GM18499 (cell line): ENCODE results near the gene HTR4.

Experiments
- ATAC-seq: cut with Tn5 transposase; IDR thresholded peaks from one replicate; pipeline ENCODE4 v1.9.1; 2021; ENCODE audit warnings: moderate number of reproducible peaks; ENCODE audit not compliant: insufficient read depth, unreplicated experiment

The HTR4 gene

DNA sequence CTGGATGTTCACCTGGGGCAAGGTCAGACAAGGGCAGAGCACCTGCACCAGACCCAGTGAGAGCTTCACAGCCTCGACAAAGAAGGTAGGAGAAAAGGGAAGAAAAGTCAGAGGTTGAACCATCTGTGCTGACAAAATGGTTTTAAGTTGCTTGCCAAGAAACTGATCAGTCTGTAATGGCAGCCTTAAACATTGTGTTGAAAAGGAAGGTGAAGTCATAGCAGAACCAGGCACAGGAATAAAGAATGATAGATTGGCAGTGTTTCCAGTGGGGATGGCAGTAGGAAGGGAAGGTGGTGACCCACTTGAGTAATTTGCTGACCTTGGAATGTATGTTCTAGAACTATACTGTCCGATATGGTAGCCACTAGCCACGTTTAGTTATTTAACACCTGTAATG is 34.2 kb downstream of the HTR4 start:
- no peak for ATAC-seq

DNA sequence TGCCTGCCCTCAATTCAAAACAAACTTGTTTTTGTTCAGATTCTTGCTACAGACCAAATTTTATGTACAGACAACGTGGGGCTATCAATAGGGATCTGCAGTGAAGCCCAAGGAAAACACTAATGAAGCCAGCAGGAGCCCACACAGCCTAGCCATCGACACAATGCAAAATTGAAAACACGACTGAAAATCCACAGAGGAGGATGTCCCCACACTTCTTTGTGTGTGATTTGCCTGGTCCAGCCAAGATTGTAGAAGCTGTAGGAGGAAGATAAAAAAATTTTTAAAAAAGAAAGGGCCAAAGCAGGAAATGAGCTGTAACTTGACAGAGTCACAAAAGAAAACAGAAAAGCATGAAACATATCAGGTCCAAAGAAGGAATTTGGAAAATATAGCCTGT is 34.8 kb downstream of the HTR4 start:
- no peak for ATAC-seq

DNA sequence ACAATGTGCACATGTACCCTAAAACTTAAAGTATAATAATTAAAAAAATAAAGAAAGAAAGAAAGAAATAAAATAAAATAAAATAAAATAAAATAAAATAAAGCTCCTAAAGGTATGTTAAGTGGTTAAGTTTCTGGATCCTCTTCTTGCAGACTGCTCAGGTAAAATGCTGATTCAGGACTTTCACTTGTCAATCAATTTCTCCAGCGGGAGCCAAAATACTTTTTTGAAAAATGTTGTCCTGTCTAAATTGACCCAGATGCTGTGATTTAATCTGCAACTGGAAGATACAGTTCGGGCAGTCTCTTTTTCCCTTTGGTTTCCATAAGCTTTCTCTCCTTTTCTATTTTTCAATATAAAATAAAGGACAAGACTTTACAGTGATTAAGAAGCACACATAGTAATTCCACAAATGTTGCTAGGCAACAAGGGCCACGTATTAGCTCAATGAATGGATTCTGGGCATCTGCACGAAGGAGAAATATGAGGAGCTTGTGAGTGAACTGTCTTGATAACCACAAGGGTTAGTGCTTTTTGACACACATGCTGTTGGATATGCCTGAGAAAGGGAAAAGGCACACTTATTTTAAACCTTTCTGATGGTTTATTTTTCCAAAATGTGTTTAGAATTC is 38.6 kb downstream of the HTR4 start:
- ATAC-seq: no peak

DNA sequence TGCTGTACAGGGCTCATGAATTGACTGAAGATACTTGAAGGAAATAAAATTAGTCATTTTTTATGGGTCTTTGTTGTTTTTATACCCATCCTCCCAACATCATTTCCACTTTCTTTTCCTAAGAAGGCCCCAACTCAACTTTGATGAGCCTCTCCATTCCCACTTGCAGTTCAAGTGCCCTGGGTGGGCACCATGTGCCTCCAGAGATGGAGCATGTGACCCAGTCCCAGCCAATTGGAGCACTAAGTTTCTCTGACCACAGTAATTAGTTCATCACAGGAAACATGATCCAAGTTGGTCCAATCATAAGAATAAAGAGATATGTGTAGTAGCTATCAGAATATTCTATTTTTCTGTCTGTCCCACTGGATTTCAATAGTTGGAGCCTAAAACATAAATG is 46.9 kb downstream of the HTR4 start:
- no peak for ATAC-seq

DNA sequence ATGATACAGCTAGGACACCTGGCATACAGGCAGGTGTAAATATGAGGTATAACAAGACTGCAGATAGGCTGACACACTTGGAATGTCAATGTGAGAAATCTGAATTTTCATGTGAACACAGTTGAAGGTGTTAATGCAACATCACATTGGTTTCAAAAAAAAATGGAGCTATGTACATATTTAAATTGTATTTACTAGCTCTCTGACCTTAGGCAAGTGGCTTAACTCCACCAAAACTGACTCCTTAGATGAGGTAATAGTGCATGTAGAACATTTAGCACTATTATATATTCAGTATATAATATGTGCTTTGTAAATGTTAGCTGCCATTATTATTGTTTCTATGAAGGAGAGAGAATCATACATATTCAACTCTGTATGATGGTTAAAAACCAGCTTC is 48.0 kb downstream of the HTR4 start:
- ATAC-seq: no peak

DNA sequence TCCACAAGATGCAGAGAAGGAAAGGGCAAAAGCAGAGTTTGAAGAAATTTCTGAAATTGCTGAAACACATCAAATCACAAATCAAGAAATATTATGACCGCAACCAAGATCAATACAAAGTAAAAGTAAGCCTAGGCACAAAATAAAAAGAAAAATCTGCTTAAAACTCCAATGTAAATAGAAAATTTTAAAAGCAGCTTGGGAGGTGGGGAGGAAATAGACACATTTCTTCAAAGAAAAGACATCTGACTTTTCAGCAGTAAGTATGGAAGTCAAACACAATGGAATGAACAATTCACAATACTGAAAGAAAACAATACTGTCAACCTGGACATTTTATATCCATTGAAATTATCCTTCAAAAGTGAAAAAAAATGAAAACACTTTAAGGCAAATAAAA is 55.1 kb downstream of the HTR4 start:
- ATAC-seq: no peak

DNA sequence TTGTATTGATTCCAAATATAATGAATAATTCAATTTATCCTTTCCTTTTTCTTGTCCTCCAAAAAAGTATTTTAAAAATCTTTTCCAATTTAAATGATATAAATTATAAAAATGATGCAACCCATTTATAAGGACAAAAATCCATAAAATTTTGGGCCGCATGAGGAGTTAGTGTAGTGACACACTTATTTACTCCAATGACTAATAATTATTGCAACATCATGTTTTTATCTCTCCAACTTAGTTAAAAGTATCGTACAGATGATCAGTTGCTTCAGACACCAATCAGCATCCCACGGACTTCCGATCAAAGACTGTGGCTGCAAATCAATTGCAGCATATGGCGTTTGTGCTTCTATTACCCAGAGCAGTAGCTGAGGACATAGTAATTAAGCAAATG is 58.6 kb downstream of the HTR4 start:
- no peak for ATAC-seq

DNA sequence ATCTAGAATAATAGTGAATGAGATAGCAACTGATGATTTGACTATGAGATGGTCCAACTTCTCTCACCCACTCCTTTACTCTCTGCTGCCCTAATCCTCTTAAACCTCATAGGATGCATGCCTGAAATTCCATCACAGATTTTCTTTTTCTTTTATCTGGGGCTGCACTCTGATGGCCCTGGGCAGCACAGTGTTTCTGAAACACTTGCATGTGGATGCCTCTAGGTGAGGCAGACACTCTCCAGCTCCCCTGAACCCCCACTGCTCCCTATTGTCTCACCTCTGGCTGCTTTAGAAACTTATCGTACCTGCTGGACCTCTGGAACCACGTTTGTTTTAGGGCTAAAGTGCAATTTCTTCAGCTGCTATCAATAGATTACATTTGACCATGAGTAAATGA is 67.5 kb downstream of the HTR4 start:
- ATAC-seq: no peak

DNA sequence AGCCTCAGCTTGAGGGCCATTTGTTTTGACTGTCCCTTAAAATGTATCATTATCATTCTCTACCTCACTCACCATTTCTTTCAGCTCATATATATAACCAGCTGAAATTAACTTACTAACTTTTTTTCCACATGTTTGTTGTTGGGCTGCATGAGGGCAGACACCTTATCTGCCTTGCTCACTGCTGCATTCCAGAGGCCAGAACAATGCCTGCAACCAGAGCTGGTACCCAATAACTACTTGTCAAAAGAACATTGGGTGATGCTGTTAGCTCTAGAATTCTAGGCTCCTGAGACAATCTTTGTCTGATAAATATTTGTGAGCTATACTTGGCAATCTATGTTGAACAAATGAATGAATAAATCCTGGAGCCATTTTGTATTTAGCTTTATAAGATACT is 68.3 kb downstream of the HTR4 start:
- no peak for ATAC-seq

DNA sequence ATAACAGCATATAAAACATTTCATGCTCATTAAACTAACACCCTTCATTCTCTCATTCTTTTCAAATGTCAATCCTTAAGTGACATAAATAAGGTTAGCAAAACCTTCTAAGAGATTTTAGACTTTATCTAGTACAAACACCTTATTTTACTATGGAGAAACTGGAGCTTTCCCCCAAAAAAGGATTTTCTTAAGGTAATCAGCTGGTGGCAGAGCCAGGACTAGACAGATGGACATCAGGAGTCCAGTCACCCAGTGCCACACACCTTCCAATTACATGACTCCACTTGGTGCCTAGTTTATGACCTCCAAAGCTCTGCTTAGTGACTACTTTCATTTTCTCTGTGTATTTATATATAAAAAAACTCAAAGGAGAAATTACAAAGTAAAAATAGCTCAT is 70.2 kb downstream of the HTR4 start:
- ATAC-seq: no peak

DNA sequence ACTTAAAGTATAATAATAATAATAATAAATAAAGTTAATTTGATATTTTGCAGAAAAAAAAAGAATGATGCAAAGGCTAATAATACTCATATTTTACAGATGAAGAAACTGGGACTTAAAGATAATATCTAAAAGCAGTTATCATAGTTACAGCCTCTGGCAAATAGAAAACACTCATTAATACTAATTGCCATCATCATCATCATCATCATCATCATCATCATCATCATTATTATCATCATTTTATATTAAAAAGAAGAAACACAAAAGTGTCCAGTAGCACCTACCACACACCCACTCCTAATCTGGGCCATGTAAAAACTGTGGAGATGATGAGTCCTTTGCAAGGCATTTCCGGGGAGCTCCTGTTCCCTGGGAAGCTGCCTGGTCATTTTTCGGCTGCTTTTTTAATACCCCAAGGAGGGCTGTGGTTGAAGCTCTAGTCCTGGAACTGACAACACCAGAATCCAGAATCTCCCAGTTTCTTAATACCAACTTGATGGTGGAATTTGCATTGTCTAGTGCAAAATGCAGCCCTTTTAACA is 70.8 kb downstream of the HTR4 start:
- ATAC-seq: no peak

DNA sequence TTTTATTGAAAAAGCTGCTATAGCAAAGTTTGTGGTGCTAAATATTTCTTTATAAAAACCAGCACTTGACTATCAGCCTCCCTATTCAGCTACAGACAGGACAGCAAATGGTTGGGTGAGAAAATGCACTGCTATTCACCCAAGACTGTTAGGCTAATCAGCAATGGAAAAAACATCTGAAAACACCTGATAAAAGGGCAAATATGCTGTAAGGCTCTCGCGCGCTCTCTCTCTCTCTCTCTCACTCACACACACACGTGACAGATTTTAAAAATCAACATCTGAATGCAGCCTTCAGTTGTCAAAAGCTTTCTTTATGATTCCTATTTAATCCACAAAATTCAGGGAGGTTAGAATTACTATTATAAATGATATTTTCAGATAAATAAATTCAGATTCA is 80.2 kb downstream of the HTR4 start:
- no peak for ATAC-seq

DNA sequence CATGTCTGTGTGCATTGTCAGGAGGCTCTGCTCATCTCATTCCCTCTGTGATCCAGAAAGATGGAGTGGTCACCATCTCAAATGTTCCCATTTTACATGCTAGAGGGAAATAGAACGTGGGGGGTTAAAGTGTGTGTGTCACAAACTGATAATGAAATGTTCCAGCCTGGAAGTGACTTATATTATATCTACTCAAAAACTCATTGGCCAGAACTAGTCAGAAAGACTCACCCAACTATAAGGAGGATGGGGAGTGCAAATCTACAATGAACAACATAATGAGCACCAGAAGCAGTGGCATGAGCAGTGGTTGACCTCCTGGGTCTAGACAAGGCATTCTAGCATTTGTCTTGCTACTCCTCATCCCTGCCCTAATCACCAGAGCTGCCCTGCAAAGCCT is 81.0 kb downstream of the HTR4 start:
- ATAC-seq: no peak

DNA sequence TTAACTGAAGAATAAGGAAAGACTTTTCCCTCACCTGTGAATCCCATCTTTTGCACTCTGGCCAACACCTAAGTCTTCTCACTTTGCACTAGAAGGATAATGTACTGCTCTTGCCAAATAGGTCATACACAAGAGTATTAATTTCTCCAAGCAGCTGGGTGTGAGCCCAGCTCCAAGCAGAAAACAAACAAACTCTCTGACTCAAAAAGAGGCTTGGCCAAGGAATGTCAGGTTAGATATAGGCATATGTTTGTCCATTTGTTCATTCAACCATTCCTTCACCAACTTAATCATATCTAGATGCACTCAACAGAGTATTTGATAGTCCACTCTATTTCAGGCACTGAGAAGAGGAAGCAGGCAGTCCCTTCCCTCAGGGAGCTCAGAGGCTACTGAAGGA is 84.4 kb downstream of the HTR4 start:
- ATAC-seq: no peak

DNA sequence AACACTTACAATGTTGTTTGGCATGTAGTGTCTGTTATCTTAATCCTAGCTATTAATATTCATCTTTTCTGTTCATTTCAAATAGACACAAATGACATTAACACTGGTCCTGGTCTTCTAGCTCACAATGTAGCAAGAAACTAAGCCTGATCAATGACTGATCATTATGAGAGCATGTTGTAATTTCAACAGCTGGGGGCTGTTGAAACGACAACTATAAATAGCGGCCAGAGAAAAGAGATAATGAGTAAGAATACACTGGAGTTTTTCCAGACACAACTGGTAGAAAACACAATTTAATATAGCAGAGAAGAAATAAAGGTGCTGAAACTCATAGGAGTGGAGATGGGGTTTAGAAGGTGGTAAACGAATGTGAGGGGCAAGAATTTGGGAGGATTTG is 89.2 kb downstream of the HTR4 start:
- ATAC-seq: no peak

DNA sequence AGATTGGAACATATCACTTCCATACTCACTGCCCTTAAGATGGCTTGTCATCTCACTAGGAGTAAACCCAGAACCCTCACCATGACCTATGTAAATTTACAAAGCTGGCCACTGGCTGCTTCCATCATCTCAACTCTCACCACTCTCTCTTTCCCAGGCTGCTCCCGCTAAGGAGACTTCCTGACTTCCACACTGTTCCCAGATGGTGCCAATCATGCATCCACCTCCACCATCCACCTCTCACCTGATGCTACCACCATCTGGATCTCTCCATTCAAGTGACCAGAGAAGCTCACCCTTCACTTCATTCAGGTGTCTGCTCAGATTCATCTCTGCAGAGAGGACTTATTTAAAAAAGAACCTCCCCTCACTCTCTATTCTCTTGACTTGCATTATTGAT is 91.3 kb downstream of the HTR4 start:
- ATAC-seq: no peak

DNA sequence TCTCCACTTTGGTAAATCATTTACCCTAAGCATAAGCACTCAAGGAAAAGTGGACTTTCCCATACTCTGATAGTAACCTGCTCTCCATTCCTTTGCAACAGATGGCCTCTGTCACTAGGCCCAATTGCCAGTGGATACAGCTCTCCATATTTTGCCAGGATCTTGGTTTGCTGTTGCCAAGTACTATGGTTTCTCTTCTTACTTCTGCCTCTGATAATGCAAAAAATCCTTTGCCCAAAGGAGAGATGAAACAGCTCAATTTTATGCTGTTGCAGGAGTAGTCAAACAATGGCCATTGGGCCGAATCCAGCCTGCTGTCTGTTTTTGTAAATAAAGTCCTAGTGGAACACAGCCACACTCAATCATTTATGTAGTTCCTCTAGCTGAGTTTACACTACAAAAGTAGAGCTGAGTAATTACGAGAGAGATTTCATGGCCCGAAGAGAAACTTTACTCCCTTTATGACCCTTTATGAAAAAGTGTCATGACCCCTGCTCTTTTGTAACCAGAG is 92.5 kb downstream of the HTR4 start:
- ATAC-seq: no peak

DNA sequence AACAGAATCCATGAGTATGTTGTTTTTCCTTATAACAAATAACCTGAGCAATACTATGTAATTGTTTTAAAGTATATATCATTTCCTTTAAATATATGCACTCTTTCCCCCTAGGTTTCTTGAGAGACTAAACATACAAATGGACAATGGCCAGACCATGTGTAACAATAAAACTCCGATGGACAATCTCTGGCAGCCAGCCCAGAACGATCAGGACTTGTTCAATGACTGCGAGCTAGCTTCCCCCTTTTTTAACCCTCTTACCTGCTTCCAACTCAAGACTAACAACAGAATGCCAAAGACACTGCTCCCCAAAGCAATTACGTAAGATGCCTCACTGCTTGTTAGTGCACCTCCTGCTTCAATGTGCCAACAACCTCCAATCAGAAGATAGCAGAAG is 94.9 kb downstream of the HTR4 start:
- no peak for ATAC-seq

DNA sequence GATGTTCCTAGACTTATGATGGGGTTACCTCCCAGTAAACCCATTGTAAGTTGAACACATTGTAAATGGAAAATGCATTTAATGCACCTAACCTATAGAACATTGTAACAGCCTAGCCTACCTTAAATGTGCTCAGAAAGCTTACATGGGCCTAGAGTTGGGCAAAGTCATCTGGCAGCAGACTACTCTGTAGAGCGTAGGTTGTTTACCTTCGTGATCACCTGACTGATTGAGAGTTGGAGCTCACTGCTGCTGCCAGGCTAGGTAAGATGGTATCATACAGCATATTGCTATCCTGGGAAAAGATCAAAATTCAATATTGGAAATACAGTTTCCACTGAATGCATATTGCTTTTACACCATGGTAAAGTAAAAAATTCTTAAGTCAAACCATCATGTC is 95.4 kb downstream of the HTR4 start:
- no peak for ATAC-seq

DNA sequence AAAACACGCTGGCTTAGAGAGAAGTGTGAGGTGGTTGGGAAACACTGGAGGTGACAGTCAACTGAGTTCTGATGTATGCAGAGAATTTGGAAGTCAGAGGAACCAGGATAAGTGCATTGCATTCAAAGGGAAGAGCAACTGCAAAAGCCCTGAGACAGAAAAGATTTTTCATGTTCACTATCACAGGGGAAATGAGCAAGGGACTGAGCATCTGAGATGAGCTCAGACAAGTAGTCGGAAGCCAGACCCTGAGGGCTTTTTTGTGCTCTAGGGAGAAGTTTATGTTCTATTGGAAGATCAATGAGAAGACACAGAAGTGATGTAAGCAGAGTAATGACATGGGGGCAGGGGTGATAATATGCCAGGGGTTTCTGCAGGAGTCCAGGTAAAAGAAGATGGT is 97.5 kb downstream of the HTR4 start:
- no peak for ATAC-seq

DNA sequence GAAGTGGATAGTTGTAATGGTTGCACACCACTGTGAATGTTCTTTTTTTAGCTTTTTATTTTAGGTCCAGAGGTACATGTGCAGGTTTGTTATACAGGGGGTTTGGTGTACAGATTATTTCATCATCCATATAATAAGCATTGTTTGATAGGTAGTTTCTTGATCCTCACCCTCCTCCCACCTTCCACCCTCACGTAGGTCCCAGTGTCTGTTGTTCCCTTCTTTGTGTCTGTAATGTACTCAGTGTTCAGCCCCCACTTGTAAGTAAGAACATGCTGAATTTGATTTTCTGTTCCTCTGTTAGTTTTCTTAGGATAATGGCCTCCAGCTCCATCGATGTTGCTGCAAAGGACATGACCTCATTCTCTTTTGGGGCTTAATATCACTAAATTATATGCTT is 99.7 kb downstream of the HTR4 start:
- no peak for ATAC-seq

DNA sequence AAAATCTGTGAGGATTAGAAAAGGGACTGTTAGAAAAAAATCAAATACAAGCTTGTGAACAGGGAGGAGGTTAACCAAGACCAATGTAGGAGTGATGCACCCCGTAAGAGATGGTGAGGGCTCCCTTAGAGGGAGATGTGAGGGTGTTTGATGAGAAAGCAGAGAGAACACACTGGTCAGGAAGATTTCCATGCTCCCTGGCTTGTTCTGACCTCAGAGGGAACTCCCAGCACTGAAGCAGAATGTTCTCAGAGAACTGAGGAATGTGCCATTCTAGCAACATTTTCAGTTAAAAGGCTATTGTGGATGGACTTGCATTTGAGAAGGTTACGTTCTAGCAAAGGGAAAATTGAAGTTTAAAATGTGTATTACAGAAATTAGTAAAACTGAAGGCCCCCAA is 110.6 kb downstream of the HTR4 start:
- no peak for ATAC-seq

DNA sequence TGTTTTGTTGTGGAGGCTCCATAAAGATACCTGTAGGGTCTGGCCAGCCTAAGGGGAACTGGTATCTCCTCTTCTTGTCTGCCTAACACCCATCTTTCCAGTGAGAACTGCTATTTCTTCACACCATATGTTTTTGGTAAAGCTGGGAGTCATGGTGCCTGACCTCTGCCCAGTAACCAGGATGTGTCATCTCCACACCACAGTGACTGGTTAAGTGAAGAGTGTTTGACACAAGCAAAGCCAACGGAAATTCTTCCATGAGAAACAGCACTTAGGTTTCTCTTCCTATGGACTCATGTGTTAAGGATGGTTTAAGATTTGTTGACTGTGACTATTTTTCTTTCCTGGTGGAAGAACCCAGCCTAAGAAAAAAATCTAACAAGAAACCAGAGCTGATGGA is 111.5 kb downstream of the HTR4 start:
- no peak for ATAC-seq
